Measurements from ENCODE around the gene DSE.

Gene DSE

DNA sequence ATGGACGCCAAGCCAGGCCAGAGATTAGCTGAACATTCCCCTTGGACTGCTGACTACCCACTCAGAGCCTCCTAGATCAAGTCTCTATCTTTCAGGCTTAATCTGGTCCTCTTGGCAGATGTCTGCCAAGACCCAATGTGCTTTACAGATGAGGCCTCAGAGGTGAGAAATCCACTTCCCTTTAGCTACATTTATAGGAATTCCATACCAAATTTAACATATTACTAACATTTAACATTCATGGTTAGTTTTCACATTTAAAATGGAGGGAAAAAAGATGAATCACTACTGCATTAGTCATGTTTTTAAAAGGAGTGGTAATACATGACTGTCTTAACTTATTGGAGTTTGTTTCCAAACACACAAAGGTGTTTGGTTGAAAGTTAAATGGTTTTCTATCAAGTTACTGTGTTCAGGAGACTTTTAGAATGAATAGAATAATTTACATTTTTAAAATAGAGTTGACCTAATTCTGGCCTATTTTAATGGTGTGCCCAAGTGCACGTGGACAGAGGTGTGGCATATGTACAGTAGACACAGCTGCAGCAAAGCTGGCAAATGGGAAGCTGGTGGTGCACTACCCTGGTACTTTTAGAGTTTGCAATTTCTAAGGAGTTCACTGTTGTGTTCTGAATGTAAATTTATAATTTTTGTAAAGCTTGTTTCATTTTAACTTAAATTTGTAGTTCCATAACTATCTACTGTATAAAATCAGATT lies 48.5 kb downstream of the DSE start:
- no peak for DNase-seq

- DNase-seq, result no peak
Measured at GRCh38 chr6:116420341-116420740, 49.6 kb downstream of the DSE start.

DNA sequence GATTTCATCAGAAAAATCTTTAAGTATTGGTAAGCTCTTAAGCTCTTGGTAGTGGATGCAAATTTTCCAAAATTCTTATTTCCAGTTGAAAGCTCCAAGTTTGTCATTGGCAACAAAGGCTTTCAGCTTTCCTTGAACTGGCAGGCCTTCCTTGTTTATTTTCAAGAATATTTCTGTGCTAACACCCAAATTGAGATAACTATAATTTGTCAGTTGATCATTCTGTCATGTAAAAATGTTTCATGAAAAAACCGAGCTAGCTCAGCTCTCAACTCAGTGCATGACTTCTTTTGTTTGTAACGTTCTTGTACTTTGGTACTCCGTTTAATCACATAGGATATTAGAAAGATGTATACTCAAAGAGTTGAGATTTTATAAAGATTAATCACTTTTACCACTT lies 51.5 kb downstream of the DSE start:
- no peak for DNase-seq

DNA sequence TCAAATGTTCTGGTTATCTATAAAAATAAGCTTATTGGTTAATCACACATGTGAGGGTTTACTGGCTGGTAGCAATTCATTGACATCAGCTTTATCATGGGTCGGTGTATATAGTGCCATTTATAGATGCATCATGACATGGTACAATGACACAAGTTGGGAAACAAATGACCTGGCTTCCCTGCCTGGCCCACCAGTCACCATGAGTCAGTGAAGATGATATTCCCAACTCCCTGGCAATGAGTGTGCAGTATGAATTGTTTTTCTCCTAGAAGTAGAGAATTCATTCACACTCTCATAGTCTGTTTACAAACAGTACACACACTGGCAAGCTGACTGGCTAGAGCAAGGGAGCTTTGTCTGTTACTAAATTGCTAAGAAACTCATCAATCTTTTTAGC lies 53.3 kb downstream of the DSE start:
- DNase-seq, result no peak

DNA sequence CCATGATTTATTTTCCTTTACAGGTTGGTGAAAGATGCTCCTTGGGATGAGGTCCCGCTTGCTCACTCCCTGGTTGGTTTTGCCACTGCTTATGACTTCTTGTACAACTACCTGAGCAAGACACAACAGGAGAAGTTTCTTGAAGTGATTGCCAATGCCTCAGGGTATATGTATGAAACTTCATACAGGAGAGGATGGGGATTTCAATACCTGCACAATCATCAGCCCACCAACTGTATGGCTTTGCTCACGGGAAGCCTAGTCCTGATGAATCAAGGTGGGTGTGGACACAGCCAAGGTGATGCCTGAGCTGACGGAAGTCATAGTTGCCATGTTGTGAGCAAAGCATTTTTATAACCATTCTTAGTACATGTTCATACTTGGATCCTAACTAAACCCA lies 55.8 kb downstream of the DSE start:
- no peak for DNase-seq

DNA sequence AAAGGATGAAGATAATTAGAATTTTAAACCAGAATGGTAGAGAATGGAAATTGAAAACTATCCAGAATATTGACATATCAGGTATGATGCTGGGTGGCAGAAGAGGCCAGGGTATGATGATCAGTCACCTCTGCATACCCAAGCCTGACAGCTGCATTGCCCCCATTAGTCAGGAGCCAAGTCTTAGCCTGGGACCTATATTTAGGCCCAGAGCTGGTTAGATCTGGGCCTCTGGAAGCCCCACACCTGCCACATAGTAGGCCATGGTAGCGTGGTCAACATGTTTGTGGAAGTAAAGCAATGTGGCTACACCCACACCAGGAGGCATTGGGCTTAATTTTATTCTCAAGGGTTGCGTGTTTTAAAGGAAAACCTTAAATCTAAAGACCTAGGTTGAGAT lies 58.4 kb downstream of the DSE start:
- no peak for DNase-seq

DNA sequence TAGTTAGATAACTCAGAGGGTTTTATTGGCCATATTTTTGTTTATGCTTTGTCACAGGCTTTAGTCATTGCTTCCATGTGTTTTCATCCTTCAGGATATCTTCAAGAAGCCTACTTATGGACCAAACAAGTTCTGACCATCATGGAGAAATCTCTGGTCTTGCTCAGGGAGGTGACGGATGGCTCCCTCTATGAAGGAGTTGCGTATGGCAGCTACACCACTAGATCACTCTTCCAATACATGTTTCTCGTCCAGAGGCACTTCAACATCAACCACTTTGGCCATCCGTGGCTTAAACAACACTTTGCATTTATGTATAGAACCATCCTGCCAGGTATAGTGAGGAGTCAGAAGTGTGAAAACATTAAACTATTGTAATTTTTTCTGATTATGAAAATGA lies 60.1 kb downstream of the DSE start:
- no peak for DNase-seq

DNA sequence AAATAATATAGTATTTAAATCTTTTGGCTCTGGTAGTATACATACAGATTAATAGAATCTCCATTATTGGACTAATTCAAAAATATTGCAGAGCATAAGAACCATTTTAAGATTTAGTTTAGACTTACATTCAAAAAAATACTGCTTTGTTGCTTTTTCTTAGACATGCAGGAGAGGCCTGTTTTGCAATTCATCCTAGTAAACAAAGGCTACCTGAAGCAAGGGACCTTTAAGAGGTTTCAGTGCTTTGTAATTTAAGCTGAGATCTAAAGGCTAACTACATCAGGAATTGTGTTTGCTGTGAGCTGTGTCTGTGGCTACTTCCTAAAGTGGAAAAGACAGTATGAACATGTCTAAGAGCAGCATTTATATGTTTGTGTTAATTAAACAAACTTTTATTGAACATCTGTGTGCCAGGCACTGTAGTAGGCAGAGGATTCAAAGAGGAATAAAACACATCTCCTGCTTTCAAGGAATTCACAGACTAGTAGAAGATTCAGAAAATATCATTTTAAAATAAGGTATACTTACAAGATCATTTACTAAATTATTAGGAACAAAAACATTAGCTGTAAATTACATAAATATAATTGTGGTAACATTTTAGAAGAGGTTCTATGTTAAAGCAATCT lies 61.3 kb downstream of the DSE start:
- DNase-seq, result no peak

DNA sequence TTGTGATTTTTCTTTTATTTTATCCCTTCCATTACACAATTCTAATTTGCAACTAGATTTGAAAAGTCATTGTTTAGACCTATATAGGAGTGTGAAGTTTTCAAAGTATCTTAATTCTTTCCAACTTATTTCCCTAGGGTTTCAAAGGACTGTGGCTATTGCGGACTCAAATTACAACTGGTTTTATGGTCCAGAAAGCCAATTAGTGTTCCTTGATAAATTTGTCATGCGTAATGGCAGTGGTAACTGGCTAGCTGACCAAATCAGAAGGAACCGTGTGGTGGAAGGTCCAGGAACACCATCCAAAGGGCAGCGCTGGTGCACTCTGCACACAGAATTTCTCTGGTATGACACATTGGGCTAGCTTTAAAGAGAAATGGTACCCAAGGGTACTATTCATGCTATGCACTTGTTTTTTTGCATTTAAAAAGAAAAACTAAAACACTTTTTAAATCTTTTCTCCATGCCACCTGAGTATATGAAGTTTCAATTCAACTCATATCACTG lies 62.5 kb downstream of the DSE start:
- no peak for DNase-seq

DNA sequence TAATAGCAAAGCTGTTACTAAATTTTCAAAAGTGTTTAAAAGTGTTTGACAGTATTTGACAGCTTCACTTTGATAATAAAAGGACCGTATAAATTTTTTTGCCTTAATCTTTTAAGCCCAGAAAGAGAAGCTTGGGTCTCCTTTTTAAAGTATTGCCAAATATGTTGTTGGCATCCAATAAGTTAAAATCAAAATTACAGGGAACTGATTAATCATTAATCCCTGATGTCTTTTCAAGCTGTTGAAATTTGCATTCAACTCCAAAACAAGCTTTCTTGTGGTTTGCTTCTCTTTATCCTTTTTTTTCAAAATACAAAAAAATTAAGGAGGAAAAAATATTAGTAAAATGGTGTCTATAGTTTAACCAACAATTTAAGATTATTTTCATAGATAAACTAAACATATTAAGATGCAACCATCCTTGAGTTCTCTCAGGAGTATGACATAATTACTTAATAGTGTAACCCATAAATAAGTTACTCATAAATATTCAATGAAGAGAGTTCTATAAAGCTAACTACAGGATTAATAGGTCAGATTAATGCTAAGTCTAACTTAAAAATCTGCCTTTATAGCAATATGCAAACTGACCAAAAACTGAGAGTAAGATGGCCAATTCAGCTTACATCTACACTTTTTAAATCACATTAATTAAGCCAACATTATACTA lies 63.4 kb downstream of the DSE start:
- DNase-seq, result no peak

DNA sequence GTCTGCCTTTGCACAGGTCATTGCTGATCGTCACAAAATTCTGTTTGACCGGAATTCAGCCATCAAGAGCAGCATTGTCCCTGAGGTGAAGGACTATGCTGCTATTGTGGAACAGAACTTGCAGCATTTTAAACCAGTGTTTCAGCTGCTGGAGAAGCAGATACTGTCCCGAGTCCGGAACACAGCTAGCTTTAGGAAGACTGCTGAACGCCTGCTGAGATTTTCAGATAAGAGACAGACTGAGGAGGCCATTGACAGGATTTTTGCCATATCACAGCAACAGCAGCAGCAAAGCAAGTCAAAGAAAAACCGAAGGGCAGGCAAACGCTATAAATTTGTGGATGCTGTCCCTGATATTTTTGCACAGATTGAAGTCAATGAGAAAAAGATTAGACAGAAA lies 65.8 kb downstream of the DSE start:
- DNase-seq, result no peak

DNA sequence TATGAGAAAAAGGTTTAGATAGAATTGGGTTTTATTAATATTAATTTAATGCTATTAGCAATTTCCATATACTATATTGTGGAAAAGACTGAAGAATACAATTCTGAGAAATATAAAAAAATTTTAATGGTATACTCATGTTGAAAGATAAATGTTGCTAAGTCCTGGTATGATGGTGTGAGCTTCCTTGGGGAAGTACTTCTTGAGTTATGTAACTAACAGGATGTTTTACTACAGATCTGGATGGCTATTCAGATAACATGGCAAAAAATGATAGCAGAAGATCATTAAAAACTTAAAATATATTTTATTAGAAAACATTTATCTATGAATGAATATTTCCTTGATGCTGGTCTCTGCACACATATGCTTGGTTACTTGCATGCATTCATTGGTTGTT lies 66.9 kb downstream of the DSE start:
- no peak for DNase-seq

- DNase-seq, result no peak
Measured at GRCh38 chr6:116438590-116439448, 68.1 kb downstream of the DSE start.

DNA sequence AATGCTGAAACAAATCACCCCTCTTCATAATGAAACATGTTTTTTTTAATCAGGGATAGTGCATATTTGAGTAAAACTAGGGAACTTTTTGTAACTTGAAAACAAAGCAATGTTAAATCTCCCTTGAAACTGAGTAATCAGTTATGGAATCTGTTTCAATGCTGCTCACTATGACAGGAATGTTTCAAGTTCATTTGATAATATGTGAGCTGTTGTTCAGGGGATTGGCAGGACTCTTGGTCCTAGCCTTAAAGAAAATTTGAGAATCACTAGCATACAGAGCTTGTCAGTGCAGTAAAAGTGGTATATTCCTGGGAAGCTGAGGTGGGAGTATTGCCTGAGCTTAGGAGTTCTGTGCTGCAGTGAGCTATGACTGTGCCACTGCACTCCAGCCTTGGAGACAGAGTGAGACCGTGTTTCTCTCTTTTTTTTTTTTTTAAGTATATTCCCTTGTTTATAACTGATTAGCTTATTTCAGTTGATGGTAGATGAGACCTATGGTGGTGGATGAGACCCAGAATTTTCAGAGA lies 68.8 kb downstream of the DSE start:
- DNase-seq, result no peak

DNA sequence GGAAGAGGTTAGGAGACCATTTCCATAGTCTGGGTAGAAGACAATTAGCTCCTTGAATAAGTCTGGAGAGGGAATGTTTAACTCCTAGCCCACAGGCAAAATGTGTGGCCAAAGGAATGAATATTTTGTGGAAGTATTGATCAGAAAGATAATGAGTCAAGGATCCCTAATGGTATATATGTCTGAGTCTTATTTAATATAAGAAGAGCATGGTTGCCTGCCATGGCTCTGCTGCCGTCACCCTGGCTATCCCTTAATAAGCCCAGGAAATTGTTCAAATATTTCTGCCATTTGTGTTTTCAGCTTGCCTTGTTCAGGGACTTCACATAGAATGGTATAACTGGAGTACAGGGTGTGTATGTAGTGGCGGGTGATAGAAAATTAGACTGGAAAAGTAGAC lies 72.4 kb downstream of the DSE start:
- DNase-seq, result no peak

DNA sequence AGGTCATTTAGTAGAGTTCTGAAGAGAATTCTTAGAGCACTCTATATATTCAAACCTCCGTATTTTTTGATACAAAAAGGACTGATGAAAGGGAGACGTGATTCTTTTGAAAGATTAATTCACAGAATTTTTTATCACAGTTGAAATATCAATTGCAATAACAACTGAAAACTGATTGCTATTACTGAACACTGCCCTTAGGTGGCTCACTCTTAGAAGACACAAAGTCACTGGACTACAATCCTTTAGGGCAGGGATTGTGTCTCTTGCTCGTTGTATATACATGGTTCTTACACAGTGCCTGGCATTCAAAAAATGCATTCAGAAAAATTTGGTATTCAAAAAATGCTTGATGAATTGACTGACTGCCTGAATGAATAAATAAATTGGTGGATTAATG lies 73.3 kb downstream of the DSE start:
- peak; percentile 1 to 21 for DNase-seq

DNA sequence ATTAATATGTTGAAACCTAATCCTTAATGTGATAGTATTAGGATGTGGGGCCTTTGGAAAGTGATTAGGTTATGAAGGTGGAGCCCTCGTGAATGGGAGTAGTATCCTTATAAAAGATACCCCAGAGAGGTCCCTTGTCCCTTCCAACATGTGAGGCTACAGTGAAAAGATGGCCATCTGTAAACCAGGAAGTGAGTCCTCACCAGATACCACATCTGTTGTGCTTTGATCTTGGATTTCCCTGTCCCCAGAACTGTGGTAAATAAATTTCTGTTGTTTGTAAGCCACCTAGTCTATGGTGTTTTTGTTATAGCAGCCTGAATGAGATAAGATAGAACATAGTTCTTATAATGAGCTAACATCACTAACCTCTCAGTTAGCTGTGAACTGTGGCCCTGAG lies 73.8 kb downstream of the DSE start:
- no peak for DNase-seq

DNA sequence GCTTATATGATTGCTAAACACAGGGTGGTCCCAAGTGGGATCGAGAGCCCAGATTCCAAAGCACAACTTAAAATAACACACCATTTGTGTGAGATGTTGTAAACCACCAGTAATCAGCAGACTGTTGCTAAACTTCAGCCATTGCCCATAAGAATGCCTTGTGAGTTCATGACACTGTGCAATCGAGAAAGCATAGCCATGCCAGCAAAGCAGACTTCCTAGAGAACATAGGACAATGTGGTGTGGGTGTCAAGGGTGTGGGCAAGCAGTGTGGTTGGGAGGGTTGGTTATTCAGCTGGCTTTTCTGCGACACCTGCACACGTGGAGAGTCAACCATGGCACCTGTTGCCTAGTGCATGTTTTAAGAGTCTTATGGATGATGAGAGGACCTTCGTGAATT lies 74.4 kb downstream of the DSE start:
- no peak for DNase-seq

DNA sequence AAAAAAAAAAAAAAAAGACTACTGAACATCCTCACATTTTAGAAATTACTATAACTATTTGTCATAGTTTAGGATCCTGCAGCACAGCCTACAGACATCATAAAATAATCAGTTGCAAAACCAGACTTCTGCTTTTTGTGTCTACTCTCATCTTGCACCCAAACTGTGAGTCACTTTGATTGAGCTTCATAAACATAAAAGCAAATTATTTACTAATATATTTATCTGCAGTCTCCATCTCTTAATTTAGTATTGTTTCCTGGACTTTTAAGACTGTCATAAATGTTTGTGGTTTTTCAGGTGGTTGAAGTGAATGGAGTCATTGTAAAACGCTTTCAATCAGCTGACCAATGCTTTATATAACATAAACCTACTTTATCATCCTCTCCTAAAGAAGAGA lies 75.7 kb downstream of the DSE start:
- DNase-seq, result no peak

DNA sequence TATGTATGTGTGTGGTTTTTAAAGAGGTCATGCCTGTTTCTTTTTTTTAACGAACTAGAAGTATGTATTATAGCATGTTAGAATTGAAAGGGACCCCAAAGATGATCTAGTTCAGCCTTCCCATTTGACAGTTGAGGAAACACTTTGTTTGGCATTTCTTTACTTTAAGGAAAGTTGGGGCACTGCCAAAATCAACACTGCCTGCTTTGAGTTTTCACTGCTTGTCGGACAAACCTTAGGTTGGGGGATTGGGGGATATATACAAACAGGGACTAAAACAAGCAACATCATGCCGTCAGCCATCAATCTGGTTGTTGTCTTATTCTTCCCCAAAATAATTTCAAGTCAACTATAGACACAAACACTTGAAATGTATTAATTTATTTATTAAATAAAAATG lies 76.3 kb downstream of the DSE start:
- no peak for DNase-seq

DNA sequence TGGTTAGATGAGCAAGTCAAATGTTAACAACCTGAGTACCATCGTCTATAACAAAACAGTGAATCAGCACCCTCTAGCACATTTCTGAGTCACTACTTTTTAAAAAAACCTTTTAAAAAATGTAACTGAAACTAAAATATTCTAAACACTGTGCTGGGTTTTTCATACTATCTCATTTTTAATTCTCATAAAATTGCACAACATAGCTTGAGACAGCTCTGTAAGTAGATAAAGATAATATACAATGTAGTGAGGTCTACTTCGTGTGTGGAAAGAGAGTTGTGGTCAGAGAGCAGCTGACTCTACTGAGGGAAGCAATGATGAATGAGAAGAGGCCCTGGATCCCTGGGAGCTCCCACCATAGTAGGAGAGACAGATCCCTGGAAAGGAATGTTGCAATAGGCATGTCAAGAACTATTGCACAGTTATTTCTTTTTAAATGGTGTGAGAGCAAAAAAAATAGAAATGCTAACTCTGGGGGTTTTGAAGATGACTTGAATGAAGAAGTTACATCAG lies 76.8 kb downstream of the DSE start:
- no peak for DNase-seq

DNA sequence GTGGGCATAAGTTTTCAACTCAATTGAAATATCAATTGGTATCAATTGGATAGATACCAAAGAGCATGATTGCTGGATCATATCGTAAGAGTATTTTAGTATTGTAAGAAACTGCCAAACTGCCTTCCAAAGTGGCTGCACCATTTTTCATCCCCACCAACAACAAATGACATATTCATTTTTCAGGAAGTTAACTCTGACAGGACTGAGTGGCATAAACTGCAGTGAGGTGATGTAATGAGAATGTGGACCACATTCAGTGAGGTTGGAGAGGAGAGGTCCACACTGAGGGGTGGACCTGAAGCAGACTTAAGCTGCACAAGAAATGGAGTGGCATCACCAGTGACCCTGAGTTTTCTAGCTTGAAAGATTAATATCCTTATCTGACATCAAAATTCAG lies 78.8 kb downstream of the DSE start:
- DNase-seq, result no peak

GRCh38 chr6:116450185-116450710 lies 79.5 kb downstream of the DSE start:
- no peak for DNase-seq
